UCSD-AML1 (cell line): Measurements from ENCODE around the gene TMCC3.
"Not testable (repeated sequence)": the region's sequence is repeated elsewhere in the genome, so short reads cannot be mapped to it uniquely, and the experiment has no call there.

Experiments used
- DNase-seq: peaks from one replicate; lab custom pipeline; 2025; ENCODE audit not compliant: unreplicated experiment; lab: John Stamatoyannopoulos, UW

Gene TMCC3, protein sequence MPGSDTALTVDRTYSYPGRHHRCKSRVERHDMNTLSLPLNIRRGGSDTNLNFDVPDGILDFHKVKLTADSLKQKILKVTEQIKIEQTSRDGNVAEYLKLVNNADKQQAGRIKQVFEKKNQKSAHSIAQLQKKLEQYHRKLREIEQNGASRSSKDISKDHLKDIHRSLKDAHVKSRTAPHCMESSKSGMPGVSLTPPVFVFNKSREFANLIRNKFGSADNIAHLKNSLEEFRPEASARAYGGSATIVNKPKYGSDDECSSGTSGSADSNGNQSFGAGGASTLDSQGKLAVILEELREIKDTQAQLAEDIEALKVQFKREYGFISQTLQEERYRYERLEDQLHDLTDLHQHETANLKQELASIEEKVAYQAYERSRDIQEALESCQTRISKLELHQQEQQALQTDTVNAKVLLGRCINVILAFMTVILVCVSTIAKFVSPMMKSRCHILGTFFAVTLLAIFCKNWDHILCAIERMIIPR

DNA sequence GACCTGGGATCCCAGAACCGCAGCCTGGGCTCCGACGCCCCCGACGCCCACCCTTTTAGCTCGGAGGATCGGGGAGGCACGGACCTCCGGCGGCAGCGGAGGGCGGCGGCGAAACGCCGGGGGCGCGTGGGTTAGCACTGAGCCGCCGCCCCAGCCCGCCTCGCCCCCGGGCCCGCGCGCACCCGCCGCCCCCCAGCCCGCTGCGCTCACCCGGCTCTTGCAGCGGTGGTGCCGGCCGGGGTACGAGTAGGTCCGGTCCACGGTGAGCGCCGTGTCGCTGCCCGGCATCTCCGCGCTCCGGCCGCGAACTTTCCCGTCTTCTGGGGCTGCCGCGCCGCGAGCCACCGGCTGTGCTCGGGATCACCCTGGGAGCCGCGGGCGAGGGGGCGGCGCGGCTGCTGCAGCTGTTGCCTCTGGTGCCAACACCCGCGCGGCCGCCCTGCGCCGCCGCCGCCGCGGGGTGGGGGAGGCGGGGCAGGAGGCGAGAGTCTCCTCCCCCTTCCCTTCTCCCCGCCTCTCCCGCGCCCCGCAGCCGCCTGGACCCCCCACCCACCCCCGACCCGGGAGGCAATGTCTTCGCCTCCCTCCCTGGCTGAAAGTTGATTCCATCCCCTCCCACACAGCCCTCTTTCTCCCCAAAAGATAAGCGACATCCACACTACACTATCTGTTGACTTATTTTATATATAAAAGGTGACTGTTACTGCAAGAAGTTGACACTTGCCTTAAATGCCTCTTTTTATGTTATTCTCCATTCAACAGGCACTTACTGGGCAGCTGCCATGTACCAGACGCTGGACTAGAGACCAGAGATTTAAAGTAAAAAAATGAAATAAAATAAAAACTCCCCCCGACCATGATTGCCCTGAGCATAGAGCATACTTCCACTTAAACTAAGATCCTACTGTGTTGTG lies at the start of gene TMCC3:
TMCC3 (minus strand) TSS at position 415 of the 914 bp plus-strand sequence; CDS start at position 288, 127 bp downstream.
- peak; percentile 32 for DNase-seq

DNA sequence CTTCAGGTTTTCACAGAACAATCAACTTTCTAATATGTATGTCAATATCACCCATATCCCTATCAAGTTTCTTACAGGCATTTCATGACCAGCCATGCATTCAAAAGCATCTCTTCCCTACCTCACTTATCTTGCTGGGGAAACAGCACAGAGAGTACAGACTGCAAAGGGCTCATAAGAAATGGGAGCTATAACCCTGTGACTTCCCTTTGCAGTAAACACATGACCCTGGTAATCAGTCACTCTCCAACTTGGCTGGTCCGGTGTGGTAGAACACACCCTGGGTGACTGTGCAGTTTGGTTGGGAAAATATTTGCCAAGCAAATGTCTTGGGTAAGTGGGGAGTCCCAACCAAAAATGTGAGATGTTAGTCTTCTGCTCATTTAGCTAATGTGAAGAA lies 49.4 kb upstream of the TMCC3 start:
- no peak for DNase-seq

DNA sequence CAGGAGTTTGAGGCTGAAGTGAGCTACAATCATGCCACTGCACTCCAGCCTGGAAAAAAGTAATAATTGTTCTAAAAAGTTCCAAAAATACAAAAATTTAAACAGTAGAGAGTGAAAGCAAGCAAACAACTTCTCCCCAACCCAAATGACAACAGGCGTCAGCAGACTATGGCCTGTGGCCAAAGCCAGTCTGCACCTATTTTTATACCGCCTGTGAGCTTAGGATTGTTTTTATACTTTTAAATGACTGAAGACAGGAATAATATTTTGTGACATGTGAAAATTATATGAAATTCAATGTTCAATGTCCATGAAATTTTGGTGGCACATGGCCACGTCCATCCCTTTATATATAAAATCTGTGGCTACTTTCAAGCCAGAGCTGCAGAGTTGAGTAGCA lies 48.2 kb upstream of the TMCC3 start:
- DNase-seq, result no peak

DNA sequence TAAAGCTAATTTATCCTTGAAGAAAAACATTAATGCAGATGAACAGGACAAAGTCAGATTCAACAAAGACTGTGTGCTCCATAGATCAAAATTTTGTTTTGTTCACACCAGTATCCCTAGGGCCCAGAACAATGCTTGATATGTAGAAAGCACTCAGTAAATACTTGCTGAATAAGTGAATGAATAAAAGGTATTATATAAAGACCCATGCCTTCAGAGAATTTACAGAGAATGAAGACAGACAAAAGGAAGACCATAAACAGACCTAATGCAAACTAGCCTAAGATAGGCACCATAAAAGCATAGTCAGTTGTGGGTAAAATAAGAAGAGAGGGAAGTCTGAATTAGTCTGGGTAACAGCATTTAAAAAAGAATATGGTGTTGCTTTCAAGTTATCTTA lies 47.3 kb upstream of the TMCC3 start:
- no peak for DNase-seq

DNA sequence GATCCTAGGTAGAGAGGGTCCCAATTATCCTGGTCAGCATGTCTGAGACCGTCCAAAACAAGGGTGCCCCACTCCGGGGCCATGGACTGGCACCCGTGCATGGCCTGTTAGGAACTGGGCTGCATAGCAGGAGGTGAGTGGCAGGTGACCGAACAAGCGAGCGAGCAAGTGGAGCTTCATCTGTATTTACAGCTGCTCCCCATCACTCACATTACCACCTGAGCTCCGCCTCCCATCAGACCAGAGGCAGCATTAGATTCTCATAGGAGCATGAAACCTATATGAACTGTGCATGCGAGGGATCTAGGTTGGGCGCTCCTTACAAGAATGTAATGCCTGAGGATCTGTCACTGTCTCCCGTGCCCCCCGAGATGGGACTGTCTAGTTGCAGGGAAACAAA lies 44.4 kb upstream of the TMCC3 start:
- DNase-seq, result no peak

DNA sequence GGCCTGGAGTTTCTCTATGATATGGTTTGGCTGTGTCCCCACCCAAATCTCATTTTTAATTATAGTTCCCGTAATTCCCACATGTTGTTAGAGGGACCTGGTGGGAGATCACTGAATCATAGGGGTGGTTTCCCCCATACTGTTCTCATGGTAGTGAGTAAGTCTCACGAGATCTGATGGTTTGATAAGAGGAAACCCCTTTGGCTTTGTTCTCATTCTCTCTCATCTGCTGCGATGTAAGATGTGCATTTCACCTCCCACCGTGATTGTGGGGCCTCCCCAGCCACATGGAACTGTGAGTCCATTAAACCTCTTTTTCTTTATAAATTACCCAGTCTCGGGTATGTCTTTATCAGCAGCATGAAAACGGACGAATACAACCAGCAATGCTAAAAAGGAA lies 42.5 kb upstream of the TMCC3 start:
- DNase-seq, result not testable (repeated sequence)

DNA sequence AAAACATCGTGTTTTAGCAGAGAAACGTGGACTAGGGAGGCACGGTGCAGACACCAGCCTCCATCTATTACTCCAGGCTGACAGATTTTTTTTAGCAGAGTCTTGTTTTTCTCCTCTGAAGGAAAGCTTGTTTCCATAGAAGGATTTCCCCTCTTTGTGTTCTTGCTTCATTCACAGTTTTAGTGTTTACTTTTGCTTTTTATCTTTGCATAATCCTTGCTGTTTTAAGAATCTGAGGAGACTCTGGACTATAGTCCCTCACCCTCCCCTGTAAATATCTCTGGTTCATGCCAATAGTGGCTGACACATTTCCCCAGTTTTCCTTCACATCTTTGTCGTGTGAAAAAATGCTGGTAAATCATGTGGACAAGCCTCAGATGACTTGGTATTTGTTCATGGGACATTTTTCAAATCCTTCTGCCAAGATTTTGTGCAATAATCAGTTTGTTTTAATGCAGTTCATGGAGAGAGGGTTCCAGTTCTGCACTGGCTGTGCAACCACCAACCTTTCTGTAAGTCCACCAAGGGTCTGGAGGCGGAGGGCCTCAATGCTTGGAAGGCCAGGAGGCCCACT lies 39.9 kb upstream of the TMCC3 start:
- no peak for DNase-seq

DNA sequence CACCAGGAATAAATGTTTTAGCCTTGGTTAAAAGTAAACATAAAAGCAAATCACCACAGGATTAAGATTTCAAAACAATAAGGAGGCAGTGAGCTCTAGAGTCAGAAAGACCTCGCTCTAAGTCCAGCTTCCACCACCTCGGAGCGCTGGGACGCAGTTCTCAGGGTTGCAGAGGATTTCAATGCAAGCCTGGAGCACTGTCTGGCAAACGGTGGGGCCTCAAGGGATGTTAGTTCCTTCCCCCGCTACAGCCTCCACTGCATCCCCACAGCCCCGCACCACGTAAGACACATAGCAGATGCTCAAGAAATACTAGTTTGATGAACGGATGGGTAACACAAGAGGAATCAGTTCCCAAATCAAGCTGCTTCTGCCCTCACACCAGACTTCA lies 39.3 kb upstream of the TMCC3 start:
- no peak for DNase-seq

DNA sequence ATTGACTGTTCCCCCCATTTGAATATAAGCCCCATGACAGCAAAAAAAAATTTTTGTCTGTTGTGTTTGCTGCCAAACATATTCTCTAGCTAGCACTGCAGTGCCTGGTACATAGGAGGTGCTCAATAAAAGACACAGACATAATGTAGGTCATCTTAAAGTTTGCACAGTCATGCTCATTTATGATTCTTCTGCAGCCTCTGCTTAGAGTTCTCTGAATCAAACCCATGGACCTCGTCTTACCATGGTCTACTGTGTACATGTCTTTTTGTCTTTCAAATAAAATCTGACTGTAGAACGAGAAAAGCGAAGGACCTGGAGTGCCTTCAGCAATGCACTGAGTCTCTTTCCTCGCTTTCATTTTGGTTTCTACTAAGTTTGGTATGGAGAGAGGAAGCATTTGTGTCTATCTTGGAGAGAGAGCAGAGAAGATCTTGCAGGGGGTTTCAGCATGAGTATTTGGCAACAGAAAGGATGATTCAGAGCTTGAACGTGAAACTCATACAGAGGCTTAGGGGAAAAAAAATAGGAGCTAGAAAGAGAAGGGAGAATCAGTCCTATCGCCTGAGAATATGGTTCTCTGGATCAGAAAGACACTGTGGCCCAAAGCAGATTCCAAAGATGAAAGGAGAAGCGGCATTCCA lies 38.8 kb upstream of the TMCC3 start:
- no peak for DNase-seq

DNA sequence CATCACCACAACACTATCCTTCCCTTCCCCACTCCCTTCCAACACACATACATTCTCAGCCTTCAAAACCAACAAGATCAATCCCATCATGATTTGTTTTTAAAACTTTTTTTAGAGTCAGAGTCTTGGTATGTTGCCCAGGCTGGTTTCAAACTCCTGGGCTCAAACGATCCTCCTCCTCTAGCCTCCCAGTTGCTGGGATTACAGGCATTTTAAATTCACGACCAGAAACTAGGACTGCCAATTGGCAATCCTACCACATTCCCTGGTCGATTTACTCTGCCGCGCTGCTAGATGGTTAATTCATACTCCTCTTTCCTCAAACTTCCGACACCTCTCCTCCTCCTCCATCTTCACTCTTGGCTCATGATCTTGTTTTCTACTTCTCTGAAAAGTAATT lies 37.5 kb upstream of the TMCC3 start:
- no peak for DNase-seq

DNA sequence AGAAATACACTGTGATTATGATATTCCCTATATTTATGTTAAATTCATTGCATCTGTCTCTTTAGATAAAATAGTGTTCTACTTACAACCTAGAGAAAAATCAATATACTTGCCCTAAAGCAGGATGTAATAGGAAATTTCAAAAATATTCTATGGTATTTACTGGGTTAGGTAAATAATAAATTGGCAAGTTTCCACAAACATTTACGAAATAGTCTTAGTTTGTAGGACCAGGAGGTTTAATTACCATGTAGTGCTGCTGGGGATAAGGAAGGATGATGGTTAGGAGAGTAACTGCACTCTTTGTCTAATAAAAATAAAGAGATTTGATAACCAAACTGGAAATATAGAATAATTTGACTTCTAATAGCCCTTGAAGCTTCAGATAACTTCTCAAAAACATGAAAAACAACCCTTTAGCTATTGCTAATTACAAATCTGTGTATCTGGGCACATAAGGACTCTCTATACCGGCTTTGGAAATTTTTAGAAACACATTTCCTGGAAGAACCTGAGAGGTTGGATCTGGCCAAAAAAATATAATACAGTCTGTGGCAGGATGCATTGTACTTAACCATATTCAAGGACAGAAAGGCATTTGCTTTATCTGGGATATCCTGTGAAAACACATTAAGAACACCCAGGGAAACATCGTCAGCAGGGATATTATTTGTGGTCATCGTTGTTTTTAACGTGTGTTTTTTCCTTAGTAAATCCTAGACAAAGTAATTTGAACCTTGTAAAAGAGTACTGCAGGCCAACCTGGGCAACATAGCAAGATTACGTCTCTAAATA lies 36.7 kb upstream of the TMCC3 start:
- no peak for DNase-seq

DNA sequence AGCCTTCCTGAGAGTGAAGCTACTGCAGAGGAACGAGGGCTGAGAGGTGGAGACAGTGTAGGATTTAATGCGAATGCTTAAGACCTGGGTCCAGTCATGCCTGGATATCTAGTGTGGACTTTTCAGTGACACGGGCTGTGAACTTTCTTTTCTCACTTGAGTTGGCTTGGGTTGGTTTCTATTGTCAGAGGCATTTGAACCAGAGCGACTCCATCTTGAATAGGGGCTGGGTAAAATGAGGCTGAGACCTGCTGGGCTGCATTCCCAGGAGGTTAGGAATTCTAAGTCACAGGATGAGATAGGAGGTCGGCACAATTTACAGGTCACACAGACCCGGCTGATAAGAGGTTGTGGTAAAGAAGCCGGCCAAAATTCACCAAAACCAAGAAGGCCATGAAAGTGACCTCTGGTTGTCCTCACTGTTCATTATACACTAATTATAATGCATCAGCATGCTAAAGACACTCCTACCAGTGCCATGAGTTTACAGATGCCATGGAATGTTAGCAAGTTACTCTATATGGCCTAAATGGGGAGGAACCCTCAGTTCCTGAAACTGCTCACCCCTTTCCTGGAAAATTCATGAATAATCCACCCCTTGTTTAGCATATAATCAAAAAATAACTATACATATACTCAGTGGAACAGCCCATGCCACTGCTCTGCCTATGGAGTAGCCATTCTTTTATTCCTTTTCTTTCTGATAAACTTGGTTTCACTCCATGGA lies 34.2 kb upstream of the TMCC3 start:
- no peak for DNase-seq

DNA sequence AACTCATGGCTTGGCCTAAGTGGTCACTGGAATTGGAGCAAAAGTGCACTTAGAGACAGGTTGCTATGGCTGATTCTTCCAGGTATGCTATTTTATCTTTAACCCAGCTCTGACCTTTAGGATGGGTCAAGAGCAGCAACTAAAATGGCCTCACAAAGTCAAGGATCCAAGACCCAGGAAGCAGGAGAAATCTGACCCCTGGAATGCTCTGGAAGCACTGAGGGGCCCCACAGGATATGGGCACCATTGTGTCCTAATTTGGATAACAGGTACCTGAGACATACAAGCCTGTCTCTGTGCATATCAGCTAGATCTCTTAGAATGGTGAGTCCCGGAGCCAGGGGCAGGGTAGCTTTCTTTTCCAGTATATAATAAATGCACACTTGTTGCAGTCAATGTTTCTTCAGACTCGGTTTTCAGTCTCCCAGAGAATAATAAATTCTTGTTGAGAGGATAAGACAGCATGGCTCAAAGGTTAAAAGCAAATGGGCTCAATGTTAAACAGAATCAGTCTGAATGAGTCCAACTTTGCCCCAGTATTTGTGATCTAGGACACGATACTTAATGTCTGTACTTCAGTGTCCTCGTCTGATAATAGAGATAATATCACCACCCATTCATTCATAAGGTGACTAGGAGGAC lies 29.3 kb upstream of the TMCC3 start:
- DNase-seq, result no peak

DNA sequence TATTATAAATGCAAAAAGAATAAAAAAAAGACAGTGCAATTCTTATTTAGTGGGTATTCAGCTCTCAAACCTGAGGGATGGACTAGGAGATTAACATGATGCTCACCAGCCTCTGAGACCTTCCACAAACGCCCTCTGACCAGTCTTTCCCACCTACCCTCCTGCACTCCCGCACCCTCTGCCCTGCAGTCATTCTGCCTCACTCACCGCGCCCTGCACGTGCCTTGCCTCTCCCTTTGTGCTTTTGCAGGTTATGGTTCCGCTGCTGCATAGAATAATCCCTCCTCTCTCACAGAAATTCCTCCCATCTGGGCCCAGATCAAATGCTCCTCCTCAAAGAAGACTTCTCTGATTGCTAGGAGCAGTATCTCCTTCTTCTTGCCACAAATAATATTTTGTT lies 28.5 kb upstream of the TMCC3 start:
- no peak for DNase-seq

DNA sequence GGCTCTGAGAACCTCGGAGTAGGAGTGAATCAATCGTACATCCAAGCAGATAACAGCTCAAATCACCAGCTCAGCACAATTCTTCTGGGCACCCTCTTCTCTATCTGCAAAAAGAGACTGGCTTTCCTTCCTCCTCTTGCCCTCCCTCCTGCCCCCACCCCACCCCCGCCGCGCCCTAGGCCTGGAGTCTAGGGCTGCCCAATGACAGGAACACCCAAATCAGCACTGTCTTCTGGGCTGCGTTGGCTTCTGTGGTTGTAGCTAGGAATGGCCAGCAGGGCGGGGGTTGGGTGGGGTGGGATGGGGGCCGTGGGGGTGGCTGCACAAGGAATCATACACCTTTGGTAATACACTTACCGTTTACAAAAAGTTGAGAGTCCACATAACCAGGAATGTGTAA lies 28.0 kb upstream of the TMCC3 start:
- DNase-seq, result no peak

DNA sequence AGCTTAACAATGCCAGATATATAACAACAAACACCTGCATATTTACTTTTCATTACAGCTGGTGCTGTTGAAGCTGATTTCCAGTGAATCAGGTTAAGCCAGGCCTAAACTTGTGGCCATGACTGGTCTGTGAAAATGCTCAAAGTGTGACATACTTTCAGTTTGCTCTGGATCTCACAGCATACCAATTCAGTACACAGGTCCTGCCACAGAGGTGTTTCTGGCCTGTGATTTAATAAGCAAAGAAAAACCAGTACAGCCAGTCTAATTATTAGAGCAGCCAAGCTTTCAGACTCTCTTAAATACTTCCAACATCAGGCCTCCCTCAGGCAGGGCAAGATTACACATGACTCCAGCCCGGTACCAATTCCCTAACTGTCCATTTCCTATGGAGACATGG lies 27.4 kb upstream of the TMCC3 start:
- no peak for DNase-seq

DNA sequence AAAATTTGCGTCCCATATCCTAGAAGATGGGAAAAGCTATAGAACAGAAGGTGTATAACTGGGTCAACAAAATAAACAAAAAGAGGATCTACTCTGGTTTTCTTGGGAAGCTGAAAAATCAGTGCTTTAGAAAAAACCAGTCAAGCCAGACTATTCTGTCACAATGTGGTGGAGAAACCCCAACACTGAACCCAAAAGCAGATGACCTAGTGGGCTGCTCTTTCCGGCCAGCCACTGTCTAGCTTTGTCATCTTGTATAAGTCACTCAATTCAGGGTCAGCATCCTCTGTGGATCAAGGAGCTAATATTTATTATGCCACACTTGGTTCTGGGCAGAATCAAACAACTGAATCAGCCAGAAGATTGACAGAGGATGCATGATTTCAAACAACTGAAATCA lies 26.6 kb upstream of the TMCC3 start:
- DNase-seq, result no peak

DNA sequence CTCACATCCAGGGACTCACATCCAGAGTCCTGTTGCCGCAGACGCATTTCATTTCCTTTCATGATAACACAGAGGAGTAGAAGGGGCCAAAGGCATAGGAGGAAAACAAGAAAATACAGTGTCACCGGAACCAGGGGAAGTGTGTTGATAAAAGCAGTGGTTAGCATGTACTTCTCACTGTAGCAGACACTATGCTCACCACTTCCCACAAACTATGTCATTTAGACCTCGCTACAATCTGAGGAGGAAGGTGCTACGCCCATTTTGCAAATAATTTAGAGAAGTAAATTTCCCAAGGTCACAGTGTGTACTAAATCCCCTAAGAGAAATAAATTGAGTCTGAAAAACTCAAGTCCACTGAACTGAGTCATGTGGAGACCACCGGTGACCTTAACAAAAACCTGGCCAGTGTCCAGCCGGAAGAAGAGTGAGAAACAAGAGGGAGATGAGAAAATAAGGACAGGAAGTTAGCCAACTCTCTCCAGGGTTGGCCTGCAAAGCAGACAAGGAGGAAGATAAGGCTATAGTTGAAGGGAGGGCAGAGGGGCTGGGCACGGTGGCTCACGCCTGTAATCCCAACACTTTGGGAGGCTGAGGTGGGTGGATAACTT lies 25.8 kb upstream of the TMCC3 start:
- DNase-seq, result peak; percentile 62

DNA sequence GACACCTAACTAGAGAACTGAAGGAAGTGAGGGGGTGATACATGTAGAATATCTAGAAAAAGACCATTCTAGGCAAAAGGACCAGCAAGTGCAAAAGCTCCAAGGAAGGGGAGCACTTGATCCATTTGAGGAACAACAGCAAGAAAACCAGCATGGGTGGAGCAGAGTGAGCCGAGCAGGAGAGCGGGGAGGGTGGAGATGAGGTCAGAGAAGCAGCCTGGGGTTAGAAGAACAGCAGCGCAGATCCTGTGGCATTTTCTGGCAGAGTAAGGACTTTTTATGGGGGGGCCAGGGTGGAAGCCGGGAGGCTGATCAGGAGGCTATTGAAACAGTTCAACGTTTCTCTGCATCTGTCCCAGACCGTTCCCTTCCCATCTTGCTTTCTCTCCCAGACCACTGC lies 24.5 kb upstream of the TMCC3 start:
- peak; percentile 45 for DNase-seq
